Activated gamma-delta T cell (primary cell): ENCODE data around the gene PTPRG.

ENCODE experiments used
- DNase-seq: peaks from one replicate; lab custom pipeline; 2025; lab: John Stamatoyannopoulos, UW

Gene PTPRG

DNA sequence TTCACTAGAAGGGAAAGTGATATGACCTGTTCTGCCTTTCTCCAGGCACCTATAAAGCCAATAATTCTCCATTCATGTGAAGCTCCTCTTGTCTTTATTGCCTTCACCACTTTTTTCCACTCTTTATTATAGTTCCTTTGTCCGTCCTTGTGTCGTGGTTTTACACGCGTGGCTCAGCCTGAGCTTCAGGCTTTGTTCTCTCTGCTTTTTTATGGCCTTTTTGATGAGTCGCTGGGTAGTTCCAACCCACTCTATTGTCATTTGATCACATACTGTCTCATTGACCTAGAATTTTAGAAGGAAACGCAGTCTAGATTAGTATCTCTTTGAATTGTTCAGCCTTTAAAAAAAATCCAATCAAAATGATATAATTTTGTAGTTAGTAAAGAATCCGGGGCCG, 403.2 kb downstream of the PTPRG start:
- no peak for DNase-seq

DNA sequence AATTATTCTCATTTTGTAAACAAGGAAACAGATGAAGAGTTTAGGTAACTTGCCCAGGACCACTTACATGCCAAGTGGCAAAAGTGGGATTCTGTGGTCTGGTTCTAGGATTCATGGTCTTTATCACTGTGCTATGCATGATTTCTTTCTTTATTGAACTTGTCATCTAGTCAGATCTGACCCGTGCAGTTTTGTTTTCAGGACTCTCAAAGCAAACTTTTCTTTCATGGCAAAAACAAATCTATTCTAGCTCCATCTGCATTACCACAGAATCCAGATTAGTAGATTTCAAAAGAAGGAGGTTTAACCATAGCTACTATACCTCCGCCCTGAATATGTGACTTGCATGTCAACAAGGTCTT, 404.4 kb downstream of the PTPRG start:
- no peak for DNase-seq

DNA sequence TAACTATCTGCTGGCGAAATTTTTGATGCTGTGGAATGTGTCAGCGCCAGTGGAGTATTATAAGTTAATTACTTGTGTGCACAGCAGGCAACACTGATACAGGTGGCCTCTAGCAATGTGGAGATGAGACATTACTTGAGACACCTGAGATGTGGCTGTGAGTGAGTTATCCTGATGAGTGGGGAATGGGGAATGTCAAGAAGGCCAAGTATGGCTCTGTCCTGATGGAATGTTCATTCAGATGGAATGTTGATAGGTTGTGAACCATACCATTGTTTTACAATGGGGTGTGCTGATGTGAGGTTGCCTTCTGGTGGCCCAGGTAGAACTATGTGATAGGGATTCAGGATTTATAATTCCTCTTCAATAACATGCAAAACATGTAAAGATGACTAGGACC, 404.8 kb downstream of the PTPRG start:
- no peak for DNase-seq

DNA sequence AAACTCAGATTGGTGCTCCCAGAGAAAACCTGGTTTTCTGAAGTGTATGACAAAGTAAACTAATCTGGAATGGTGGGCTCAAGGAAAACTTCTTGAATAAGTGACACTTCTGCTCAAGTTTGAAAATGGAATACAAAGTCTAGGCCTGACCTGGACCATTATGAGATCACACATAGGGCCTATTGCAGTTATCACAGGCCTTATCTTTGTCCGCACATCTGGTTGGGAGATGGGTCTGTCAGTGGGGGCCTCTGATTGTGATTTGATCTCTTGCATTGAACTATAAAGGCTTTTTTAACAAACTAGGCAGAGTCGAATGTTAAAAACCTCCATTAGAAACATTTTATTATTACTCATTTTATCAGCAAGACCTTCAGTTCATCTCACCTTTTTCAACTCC, 405.6 kb downstream of the PTPRG start:
- no peak for DNase-seq

DNA sequence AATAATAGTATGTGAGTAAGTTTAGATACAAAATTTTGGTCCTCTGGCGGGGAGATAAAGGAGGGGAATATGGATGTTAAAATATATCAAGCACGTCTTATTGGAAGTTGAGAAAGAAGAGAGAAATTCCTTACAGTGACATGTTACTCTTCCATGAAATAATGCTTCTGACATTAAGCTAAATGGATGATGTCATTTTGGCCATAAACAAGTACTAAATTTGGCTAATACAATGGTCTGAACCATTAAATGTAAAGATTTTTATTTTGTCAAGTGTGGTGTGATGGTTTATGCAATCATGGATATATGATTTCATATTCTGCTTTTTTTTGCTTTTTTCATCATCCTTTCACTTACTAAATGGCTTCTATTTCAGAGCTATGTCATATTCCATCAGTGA, 406.6 kb downstream of the PTPRG start:
- no peak for DNase-seq

DNA sequence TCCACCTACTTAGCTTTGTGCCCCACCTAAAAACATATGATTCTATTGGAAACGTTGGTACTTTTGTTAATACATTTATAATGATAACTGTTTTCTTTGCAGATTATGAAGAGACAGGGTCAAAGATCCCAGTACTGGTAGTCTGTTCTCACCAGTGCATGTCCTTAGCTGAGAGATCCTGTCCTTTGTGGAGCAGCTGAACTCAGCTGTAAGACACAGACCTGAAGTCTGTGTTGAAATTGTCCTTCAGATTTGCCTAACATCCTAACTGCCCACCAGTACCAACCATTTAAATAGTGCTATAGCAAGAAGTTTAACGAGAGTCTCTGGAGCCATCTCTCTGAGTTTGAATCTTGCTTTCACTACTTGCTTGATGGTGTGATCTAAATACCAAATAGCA, 413.3 kb downstream of the PTPRG start:
- no peak for DNase-seq

DNA sequence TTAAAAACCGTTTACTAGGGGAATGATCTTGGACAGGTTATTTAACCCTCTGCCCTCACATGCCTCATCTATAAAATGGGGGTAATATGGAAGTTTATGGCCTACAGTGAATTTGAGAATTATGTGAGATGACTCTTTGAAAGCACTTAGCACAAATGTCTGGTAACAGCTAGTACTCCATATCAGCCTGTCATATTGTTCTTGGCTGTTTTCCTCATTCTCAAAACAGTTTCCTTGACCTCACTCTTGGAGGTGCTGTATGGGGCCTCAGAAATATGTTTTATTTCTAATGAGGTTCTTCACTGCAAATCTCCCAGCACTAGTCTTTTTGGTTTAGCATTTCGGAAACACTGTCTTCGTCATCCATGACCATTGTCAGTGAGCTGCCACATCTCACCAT, 413.8 kb downstream of the PTPRG start:
- no peak for DNase-seq

DNA sequence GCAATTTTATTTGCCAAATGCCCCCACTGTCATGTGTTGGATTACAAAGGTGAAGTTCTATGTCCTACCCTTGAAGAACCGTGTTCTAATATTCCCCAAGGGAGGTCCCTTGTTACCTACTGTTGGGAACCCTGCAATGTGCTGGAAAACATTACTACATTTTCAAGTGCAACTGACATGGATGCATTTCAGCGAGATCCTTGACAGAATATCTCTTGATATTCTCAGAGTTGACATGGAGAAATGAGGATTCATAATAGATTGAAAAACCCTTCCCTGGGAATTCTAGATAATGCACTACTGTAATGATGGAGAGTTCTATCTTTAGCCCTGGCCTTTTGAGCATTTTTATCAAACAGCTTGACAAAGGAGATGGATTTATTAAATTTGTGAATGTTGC, 414.6 kb downstream of the PTPRG start:
- DNase-seq, result no peak

DNA sequence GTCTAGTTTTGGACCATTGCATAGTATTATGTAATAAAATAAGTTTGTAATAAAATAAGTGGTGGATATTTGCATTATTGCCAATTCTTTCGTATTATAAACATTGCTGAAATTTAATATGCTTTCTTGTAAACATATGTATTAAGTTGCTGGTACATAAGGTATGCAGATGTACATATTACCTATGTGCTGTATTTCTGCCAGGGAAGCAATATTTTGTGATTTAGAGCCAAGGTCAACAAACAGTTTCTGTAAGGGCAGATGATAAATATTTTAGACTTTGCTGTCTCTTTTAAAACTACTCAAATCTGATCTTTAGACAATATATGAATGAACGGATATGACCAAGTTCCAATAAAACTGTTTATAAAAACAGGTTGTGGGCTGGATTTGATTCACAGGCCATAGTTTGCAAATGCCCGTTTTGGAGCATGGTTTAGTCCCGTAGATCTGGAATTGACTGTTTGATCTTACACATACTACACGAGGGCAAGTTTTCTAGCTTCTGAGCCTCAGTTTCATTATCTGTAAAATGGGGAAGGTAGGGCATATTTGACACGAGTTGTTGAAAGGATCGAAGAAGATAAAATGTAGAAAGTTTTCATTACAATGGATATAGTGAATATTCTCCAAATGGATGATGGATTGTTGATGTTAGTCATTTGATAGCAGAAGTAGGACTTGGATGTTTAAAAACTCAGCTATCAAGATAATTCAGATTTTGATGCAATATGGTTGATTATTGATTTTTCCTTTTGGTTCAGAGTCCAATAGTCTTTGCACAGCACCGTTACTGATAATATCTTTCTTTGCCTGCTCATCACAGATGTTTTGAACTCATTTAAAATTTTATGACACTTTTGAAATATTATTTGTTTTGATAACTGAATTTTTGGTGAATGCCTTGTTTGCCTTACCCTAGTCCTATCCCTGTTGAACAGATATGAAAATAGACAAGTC, 417.4 kb downstream of the PTPRG start:
- no peak for DNase-seq

DNA sequence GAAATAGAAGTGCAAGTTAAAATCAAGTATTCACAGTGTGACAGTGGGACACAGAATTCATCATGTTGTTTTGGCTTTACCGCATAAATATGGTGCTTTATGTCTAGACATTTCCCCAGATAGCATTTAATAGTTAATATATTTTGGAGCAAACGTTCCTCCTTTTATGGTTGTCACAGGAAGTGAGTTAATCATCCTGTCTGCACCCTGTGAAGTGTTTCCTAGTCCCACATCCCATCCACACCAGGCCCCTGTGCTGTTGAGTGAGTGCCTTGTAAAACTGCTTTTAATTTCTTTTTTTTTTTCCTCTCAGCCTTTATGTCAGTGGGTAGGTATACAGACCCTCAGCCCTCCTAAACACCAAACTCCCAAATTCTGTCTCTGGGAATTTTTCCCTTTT, 418.3 kb downstream of the PTPRG start:
- no peak for DNase-seq

DNA sequence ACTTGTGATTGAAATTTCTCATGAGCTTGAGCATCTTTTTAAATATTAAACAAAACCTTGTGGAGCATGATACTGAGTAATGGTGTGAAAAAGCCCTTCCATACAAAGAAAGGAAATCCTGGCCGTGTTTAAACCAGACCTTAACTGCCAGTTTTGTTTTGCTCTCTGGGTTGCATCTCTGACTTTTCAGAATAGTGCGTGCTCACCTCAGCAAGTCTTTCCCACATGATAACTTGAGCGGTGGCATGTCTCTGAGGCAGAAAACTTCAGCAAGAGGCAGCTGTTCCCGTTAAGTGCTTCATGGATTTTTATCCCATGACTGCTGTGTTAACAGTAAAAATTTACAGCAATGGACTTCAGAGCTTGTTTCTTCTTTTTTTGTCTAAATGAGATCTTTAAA, 418.7 kb downstream of the PTPRG start:
- no peak for DNase-seq

DNA sequence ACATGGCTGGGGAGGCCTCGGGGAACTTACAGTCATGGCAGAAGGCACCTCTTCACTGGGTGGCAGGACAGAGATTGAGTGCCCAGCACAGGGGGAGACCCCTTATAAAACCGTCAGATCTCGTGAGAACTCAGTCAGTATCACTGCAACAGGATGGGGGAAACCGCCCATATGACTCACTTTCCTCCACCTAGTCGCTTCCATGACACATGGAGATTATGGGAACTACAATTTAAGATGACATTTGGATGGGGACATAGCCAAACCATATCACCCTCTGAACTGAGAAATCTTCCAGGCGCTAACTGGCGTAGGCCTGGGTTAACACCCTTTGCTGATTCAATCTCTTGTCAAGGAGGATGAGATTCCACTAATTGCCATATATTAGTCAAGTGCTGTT, 419.7 kb downstream of the PTPRG start:
- no peak for DNase-seq

DNA sequence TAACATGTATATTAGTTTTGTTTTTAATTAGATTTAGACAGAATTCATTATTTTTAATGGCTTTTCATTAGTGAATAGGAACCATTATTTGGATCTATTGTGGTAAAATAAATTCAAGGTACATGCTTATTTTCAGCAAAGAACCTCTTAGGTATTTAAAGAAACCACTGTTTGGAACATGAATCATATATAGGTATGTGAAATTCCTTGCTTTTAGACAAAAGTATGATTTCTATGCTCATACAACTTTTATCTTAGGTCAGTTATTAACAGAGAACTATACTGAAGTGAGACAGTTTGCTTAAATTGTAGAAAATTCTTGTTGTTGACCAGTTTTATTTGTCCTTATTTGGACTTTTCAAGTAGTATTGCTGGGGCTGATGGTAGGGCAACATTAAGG, 422.1 kb downstream of the PTPRG start:
- no peak for DNase-seq

DNA sequence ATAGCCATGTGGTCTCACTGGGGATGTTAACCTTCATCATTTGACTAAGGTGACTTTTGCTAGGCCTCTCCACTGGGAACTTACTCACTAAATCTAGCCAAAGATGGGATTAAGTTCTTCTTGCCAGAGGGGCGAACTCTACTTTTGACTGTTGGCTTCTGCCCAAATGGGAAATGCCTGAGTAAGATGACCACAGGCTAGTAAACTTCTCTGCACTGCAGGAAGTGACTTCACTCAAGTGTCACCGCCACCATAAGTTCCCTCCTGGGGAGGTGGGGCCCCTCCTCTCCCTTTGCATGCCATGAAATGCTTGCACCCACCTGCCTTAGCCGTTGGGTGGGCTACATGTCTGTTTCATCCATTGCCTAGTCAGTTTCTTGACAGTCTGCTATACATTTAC, 423.6 kb downstream of the PTPRG start:
- DNase-seq, result no peak

DNA sequence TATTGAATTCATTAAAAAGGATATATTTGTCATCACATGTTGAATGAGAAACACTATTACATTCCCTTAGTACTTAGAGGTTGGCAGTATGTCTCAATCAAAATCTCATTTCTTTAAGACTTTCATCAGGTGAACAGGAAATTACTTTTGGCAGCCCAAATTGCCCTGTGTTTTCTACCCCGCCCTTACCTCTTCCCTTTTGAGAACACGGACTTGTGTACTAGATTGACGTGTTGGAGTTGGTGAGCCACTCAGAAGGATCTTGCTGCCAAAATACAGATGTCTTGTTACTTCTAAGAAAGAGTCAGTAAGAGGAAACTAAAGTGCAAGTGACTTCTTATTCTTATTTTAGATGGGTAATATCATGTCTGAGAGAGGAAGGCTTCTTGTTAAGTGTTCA, 425.1 kb downstream of the PTPRG start:
- no peak for DNase-seq

DNA sequence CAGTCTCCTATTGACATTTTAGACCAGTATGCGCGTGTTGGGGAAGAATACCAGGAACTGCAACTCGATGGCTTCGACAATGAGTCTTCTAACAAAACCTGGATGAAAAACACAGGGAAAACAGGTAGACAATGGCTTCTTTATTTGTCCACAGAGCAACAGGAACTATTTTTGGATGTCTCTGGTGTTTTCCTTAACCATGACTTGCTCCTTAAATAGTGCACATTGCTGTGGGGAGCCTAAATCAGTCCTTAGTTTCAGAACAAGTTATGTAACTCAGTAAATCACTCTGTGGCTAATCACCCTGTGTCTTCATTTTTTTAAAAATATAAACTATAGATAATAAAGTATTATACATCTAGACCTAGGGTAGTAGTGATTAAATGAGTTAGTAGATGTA, 428.3 kb downstream of the PTPRG start:
- no peak for DNase-seq

DNA sequence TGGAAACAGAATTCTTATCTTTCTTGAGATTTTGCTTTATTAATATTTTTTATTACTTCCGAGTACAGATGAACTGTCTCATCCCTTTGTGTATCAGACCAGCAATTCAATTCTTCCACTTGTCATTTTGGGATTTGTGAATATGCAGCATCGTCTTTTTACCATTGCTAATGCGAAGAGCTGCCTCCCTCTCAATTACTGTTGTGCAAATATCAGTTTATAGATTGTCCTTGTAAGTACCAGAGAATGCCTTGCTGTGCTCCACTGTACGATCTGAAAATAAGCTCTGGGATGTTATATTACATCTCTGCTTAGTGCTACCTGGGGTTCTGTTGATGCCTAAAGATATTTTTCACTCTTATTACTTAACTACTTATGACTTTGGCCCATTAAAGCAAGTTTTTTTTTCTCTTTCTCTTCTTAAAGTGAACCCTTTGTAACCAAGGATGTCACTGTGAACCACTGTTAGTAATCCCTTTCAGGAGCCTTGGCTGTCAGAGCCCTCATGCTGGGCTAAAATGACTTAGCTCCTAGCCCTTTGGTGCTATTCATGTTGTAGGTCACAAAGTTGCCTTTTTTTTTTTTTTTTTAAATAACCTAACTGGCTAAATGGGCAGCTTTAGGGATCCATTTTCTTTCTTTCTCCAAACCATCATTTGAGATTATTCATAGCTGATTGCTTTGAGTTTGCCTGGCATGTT, 429.1 kb downstream of the PTPRG start:
- DNase-seq, result no peak

DNA sequence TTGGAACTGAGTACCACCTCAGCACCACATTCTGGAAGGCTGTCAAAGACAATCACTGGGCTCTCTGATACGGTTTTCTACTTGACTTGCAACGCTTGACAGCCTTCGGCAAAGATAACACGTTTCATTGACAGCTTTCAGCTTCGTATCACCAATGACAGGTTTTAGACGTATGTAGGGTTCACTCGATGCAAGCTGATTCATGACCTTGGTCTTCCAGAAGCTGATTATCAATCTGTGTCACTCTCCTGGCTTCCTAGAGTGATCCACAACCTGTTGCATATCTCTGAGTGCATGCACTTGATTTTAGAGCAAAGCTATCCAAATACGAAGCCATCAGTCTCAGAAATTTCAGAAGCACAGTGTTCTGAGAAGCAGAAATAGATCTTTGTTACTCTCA, 430.3 kb downstream of the PTPRG start:
- no peak for DNase-seq

DNA sequence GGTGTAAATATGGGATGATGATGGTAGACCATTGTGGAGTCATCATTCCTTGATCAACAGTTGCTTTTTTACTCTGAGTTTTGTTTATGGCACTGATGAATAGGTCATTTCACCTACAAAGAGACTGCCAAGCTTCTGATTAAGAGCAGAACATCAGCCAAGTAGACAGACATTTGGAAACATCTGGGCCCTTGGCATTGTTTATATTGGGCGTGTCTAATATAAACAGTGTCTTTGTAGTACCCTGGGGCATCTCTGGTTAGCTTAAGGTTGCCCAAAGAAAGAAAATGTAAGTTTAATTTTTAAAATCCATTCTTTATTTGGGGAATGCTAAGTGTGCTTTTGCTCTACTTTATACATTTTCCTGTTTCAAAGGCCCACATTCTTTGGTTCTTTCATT, 435.0 kb downstream of the PTPRG start:
- no peak for DNase-seq

DNA sequence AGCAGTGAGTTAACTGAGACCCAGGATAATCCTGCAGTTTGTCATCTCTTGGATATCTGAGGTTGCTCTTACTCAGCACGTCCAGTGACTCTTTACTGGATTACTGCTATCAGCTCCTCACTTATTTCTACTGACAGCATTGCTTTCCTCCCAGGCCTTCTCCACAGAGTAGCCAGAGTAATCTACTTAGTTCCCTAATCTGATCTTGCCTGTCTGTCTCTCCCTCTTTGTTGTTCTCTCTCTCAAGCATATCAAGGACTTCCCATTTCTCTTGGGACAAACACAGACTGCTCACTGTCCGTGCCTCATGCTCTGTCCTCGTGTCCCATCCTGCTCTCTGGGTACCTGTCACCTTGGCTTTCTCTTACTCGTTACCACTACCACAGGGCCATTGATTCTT, 435.7 kb downstream of the PTPRG start:
- DNase-seq, result no peak

DNA sequence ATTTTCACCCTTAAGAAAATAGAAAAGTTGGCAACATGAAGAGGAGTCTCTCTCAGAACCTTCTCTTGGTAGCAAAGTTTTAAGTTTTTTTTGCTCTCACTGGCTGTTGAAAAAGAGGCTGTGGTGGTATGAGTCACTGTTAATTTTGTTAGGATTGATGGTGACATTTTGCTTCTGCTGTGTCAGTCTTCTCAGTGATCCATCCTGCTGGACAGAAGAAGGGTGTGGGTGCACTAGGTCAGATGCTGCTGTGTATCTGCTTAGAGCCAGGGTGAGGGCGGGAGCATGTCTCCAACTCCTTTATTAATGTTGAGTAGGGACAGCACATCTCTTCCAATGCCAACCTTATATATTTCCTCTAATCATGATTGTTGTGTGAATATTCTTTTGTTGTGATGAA, 442.5 kb downstream of the PTPRG start:
- DNase-seq, result no peak

DNA sequence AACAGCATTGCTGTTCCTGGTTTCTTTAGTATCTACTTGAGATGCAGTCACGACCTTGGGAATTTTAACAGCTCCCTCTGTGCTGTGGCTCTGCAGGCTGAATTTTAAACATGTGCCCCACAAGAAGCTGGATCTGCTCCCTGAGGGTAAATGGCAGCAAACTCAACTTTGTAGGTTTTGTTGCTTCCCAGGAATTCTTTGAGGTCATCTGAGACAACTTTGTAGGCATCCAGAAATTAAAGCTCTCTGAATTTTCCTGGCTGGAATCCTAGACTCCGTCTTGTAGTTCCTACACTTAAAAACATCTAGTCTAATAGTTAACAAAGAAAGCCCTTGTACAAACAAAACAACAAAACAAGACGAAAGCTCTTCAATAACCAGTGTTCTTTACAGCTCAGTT, 445.7 kb downstream of the PTPRG start:
- DNase-seq, result no peak

DNA sequence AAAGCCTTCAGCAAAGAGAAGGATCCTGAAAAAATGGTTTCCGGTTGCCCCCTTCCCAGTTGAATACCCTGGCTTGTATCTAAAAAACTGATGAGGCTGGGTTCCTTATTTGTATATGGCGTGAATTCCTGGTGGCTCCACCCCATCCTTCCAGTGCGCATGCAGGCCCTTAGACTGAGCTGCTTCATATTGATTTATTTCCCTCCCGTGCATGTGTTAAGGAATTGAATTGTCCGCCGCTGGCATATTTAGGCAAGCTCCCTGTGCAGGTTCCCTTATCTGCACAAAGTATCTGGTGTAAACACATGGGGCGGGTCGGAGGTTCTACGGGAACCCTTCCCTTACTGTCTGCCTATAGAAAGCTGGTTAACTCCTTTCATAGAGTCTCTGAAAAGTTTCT, 449.6 kb downstream of the PTPRG start:
- DNase-seq, result no peak

DNA sequence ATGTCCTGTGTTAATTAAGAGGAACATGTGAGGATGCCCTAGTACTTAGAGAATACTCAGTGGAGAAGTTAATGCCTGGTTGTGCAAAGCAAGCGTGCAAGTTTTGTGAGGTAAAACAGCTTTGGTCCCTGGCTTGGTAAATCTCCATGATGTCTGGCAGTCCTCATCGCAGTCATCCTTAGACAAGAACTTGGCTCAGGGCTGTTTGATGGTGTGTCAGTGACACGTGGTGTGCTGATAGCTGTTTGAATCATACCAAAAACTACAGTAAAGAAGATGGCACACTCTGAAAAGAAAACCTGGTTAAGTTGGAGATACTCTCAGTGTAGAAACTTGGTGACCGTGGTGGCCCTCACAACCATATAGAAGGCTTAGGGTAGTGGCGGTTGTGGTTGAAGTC, 450.3 kb downstream of the PTPRG start:
- no peak for DNase-seq
